ENCODE measurements around the gene DOCK7. TPM values are rescaled to one million over a fixed set of nuclear protein-coding genes. Genes with fewer than 3 reads are reported as not detected.

Gene DOCK7
- polyA plus RNA-seq, 1 of the 3 experiments (the other 2 are of a cell fraction), result 27.6 TPM

DNA sequence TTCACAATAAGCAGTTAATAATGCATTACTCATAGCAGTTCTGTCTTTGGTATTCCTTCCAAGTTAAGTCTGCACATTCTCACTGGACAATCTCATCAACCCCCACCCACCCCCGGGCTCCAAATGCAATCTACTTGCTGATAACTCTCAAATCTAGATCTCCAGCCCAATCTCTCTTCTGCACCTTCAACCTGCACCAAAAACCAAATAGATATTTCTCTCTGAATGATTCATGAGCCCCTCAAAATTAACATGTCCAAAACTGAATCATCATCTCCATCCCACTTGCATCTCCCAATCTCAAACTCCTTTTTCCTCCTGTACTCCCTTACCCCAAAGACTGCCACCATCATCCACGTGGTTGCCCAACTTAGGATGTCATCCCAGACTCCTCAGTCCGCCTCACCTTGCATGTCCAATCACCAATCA lies 2.7 kb downstream of the DOCK7 start (continued):
- TF ChIP-seq, protein P1, sequence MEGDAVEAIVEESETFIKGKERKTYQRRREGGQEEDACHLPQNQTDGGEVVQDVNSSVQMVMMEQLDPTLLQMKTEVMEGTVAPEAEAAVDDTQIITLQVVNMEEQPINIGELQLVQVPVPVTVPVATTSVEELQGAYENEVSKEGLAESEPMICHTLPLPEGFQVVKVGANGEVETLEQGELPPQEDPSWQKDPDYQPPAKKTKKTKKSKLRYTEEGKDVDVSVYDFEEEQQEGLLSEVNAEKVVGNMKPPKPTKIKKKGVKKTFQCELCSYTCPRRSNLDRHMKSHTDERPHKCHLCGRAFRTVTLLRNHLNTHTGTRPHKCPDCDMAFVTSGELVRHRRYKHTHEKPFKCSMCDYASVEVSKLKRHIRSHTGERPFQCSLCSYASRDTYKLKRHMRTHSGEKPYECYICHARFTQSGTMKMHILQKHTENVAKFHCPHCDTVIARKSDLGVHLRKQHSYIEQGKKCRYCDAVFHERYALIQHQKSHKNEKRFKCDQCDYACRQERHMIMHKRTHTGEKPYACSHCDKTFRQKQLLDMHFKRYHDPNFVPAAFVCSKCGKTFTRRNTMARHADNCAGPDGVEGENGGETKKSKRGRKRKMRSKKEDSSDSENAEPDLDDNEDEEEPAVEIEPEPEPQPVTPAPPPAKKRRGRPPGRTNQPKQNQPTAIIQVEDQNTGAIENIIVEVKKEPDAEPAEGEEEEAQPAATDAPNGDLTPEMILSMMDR (IDR thresholded peaks at IDR 0.05), result no peak
- TF ChIP-seq TEAD4 (IDR thresholded peaks at IDR 0.05; ENCODE audit: borderline replicate concordance, insufficient read depth) (no peak), YY1 (IDR thresholded peaks at IDR 0.05; ENCODE audit: low read depth) (no peak), RAD21 (IDR thresholded peaks at IDR 0.05; ENCODE audit: low read length) (no peak), EZH2phosphoT487 (IDR thresholded peaks at IDR 0.05; ENCODE audit: borderline replicate concordance, low read depth) (no peak), NFIC (IDR thresholded peaks at IDR 0.05; ENCODE audit: borderline replicate concordance) (no peak)
- TF ChIP-seq, protein P2, sequence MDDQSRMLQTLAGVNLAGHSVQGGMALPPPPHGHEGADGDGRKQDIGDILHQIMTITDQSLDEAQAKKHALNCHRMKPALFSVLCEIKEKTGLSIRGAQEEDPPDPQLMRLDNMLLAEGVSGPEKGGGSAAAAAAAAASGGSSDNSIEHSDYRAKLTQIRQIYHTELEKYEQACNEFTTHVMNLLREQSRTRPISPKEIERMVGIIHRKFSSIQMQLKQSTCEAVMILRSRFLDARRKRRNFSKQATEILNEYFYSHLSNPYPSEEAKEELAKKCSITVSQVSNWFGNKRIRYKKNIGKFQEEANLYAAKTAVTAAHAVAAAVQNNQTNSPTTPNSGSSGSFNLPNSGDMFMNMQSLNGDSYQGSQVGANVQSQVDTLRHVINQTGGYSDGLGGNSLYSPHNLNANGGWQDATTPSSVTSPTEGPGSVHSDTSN (IDR thresholded peaks at IDR 0.05), result peak; percentile 73
- TF ChIP-seq, protein P3, sequence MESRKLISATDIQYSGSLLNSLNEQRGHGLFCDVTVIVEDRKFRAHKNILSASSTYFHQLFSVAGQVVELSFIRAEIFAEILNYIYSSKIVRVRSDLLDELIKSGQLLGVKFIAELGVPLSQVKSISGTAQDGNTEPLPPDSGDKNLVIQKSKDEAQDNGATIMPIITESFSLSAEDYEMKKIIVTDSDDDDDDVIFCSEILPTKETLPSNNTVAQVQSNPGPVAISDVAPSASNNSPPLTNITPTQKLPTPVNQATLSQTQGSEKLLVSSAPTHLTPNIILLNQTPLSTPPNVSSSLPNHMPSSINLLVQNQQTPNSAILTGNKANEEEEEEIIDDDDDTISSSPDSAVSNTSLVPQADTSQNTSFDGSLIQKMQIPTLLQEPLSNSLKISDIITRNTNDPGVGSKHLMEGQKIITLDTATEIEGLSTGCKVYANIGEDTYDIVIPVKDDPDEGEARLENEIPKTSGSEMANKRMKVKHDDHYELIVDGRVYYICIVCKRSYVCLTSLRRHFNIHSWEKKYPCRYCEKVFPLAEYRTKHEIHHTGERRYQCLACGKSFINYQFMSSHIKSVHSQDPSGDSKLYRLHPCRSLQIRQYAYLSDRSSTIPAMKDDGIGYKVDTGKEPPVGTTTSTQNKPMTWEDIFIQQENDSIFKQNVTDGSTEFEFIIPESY (IDR thresholded peaks at IDR 0.05; ENCODE audit: borderline replicate concordance, low read depth), result no peak

DNA sequence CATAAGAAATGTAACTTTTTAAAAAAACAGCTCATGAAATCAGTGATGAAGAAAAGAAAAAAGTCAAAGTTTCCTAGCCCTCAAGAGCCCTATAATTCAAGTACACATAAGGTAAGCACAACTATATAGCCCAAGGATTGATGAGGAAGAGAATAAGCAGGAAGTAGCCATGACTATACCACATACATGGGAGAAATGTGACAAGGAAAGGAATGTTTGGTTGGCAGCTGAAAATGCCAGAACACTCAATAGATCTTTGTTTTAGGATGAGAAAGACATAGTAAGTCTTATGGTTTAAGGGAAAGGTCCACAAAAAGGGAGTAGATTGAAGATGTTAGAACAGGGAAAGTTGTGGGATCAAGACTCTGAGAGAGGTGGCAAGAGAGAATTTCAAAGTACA lies 5.7 kb downstream of the DOCK7 start:
- POLR2A ChIA-PET, result no interaction called here
- peak overlapping the region in 1 of 2 experiments; percentile 52; a peak in 2 of 4 replicates for H3K27ac ChIP-seq (ENCODE audit: low read depth in 2 of 2, low read length in 1 of 2)
- H3K79me2 ChIP-seq (ENCODE audit: insufficient read depth), result peaks cover 97% of the 10 kb centered on the region
- peaks cover 2 to 8% of the 10 kb centered on the region in 2 experiments for H3K36me3 ChIP-seq (replicated peaks in 1 of 2; ENCODE audit: control insufficient read depth in 1 of 2, insufficient read depth in 2 of 2, low read length in 1 of 2)
- H3K9ac ChIP-seq, result no peak overlapping the region
- H3F3A ChIP-seq (replicated peaks; ENCODE audit: insufficient read depth), result peaks cover 19% of the 10 kb centered on the region
- CTCF ChIA-PET, result interaction anchor here (1.5 kb wide), 1 partner anchor 29 kb away, joined by 6 read pairs; no protein-coding TSS in a partner anchor
- H3K4me2 ChIP-seq, result peak overlapping the region; percentile 12; the same call in 1 of the 2 replicates
- H3K9me3 ChIP-seq, result no peaks in the 10 kb centered on the region
- peaks cover 15% of the 10 kb centered on the region in 2 experiments for H3K4me1 ChIP-seq (ENCODE audit: control insufficient read depth in 1 of 2, insufficient read depth in 2 of 2, low read depth in 1 of 2, low read length in 1 of 2)
- no peak overlapping the region for H2AFZ ChIP-seq (ENCODE audit: low read depth)
- no peaks in the 10 kb centered on the region for H3K9me2 ChIP-seq
- H4K20me1 ChIP-seq (ENCODE audit: insufficient read depth), result peaks cover 47% of the 10 kb centered on the region
- no peaks in the 10 kb centered on the region for H3K27me3 ChIP-seq (ENCODE audit: insufficient read depth)
- no peak overlapping the region for H3K4me3 ChIP-seq (ENCODE audit: low read depth in 2 of 2, low read length in 1 of 2)
- no peak for DNase-seq
- TF ChIP-seq, protein P4, sequence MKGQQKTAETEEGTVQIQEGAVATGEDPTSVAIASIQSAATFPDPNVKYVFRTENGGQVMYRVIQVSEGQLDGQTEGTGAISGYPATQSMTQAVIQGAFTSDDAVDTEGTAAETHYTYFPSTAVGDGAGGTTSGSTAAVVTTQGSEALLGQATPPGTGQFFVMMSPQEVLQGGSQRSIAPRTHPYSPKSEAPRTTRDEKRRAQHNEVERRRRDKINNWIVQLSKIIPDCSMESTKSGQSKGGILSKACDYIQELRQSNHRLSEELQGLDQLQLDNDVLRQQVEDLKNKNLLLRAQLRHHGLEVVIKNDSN (IDR thresholded peaks at IDR 0.05; ENCODE audit: borderline replicate concordance, low read depth), result no peak
- no peak for TF ChIP-seq FOSL2 (IDR thresholded peaks at IDR 0.05; ENCODE audit: borderline replicate concordance, low read depth)
- TF ChIP-seq, protein P3 (IDR thresholded peaks at IDR 0.05; ENCODE audit: borderline replicate concordance, low read depth), result no peak
- TF ChIP-seq, protein P5, sequence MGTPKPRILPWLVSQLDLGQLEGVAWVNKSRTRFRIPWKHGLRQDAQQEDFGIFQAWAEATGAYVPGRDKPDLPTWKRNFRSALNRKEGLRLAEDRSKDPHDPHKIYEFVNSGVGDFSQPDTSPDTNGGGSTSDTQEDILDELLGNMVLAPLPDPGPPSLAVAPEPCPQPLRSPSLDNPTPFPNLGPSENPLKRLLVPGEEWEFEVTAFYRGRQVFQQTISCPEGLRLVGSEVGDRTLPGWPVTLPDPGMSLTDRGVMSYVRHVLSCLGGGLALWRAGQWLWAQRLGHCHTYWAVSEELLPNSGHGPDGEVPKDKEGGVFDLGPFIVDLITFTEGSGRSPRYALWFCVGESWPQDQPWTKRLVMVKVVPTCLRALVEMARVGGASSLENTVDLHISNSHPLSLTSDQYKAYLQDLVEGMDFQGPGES (IDR thresholded peaks at IDR 0.05; ENCODE audit: low read depth, low read length), result no peak
- TF ChIP-seq, protein P6, sequence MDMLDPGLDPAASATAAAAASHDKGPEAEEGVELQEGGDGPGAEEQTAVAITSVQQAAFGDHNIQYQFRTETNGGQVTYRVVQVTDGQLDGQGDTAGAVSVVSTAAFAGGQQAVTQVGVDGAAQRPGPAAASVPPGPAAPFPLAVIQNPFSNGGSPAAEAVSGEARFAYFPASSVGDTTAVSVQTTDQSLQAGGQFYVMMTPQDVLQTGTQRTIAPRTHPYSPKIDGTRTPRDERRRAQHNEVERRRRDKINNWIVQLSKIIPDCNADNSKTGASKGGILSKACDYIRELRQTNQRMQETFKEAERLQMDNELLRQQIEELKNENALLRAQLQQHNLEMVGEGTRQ (IDR thresholded peaks at IDR 0.05; ENCODE audit: borderline replicate concordance, low read depth, low read length), result no peak
- TF ChIP-seq, protein P2 (IDR thresholded peaks at IDR 0.05), result no peak
- TF ChIP-seq SIN3A (IDR thresholded peaks at IDR 0.05; ENCODE audit: borderline replicate concordance, low read depth, low read length), result no peak
- no peak for TF ChIP-seq EP300 (IDR thresholded peaks at IDR 0.05; ENCODE audit: borderline replicate concordance in 1 of 2, low read depth in 1 of 2, low read length in 1 of 2)
- no peak for TF ChIP-seq NRF1 (IDR thresholded peaks at IDR 0.05; ENCODE audit: low read depth, low read length)
- TF ChIP-seq EZH2phosphoT487 (IDR thresholded peaks at IDR 0.05; ENCODE audit: borderline replicate concordance, low read depth), result no peak
- TF ChIP-seq TEAD4 (IDR thresholded peaks at IDR 0.05; ENCODE audit: borderline replicate concordance, insufficient read depth), result no peak
- TF ChIP-seq JUND (IDR thresholded peaks at IDR 0.05), result no peak
- TF ChIP-seq YY1 (IDR thresholded peaks at IDR 0.05; ENCODE audit: low read depth), result no peak
- no peak for TF ChIP-seq MEF2A (IDR thresholded peaks at IDR 0.05; ENCODE audit: borderline replicate concordance, low read depth)
- TF ChIP-seq TAF1 (IDR thresholded peaks at IDR 0.05; ENCODE audit: borderline replicate concordance, low read depth, low read length), result no peak

All from SK-N-SH (cell line).